ENCODE results near the gene RBCK1. TPM values are rescaled to one million over a fixed set of nuclear protein-coding genes. Genes with fewer than 3 reads are reported as not detected.
A peak's percentile ranks its signal among the peaks of the same experiment; 100 is the strongest.
"Not testable (repeated sequence)": the region's sequence is repeated elsewhere in the genome, so short reads cannot be mapped to it uniquely, and the experiment has no call there.

Gene RBCK1
- total RNA-seq, 4 donors from 2014 or later: 75.7 to 85.6 (median 80.7) TPM

GRCh38 chr20:472889-473292 lies 64.8 kb downstream of the RBCK1 start:
- no peak overlapping the region for H3K27ac ChIP-seq (replicated peaks in 1 of 4)
- TF ChIP-seq POLR2A (IDR thresholded peaks at IDR 0.05; ENCODE audit: low read depth) (no peak), EP300 (IDR thresholded peaks at IDR 0.05) (no peak), POLR2AphosphoS5 (IDR thresholded peaks at IDR 0.05) (no peak)
- TF ChIP-seq, protein P1, sequence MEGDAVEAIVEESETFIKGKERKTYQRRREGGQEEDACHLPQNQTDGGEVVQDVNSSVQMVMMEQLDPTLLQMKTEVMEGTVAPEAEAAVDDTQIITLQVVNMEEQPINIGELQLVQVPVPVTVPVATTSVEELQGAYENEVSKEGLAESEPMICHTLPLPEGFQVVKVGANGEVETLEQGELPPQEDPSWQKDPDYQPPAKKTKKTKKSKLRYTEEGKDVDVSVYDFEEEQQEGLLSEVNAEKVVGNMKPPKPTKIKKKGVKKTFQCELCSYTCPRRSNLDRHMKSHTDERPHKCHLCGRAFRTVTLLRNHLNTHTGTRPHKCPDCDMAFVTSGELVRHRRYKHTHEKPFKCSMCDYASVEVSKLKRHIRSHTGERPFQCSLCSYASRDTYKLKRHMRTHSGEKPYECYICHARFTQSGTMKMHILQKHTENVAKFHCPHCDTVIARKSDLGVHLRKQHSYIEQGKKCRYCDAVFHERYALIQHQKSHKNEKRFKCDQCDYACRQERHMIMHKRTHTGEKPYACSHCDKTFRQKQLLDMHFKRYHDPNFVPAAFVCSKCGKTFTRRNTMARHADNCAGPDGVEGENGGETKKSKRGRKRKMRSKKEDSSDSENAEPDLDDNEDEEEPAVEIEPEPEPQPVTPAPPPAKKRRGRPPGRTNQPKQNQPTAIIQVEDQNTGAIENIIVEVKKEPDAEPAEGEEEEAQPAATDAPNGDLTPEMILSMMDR (IDR thresholded peaks at IDR 0.05): no peak
- 93% methylated on average over 1 of the region's 1 CpG for WGBS

DNA sequence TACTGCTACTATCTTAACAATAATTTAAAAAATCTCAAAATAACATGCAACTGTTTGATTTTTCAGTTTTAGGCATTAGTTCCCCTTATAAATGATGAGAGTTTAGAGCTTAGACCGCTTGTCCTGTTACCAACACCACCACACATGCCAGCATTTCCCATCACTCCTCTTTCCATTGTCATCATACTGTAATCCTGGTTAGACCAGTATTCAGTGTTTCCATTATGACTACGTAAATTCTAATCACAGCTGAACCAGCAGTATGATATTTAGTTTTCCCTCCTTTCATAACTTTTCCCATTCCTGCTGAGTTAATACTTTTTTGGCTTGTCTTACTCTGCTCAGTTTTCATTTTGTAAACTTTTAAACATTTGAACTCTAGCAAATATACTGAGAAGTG lies 66.5 kb downstream of the RBCK1 start:
- TF ChIP-seq, protein P1 (IDR thresholded peaks at IDR 0.05): no peak
- TF ChIP-seq POLR2A (IDR thresholded peaks at IDR 0.05; ENCODE audit: low read depth) (no peak), POLR2AphosphoS5 (IDR thresholded peaks at IDR 0.05) (no peak), EP300 (IDR thresholded peaks at IDR 0.05) (no peak)
- H3K27me3 ChIP-seq: no peaks in the 10 kb centered on the region
- intact Hi-C loops (cut with DNase I): no loop called here
- H3K4me1 ChIP-seq: peaks cover 0 to 10% (median 4%) of the 10 kb centered on the region in 4 donors
- no peak for DNase-seq (ENCODE audit: extremely low spot score)
- no peak overlapping the region for H3K27ac ChIP-seq (replicated peaks in 1 of 4)
- no peaks in the 10 kb centered on the region for H3K9me3 ChIP-seq
- WGBS: 86% methylated on average over 2 of the region's 2 CpGs
- peaks cover 0 to 11% (median 7%) of the 10 kb centered on the region in 4 donors for H3K36me3 ChIP-seq
- no peak overlapping the region for H3K4me3 ChIP-seq

More at GRCh38 chr20:472889-473292, 64.8 kb downstream of the RBCK1 start:
- no peak overlapping the region for H3K4me3 ChIP-seq
- peaks cover 0 to 9% (median 0%) of the 10 kb centered on the region in 4 donors for H3K27me3 ChIP-seq
- intact Hi-C loops (cut with DNase I): no loop called here
- DNase-seq (ENCODE audit: extremely low spot score): no peak
- peaks cover 0 to 7% (median 3%) of the 10 kb centered on the region in 4 donors for H3K4me1 ChIP-seq
- H3K9me3 ChIP-seq: no peaks in the 10 kb centered on the region
- peaks cover 0 to 10% (median 4%) of the 10 kb centered on the region in 4 donors for H3K36me3 ChIP-seq

GRCh38 chr20:475463-476357 lies 67.6 kb downstream of the RBCK1 start:
- Histone ChIP-seq H3K36me3 (peaks cover 4 to 11% (median 10%) of the 10 kb centered on the region in 4 donors), H3K4me1 (peaks cover 0 to 10% (median 4%) of the 10 kb centered on the region in 4 donors), H3K4me3 (no peak overlapping the region), H3K9me3 (no peaks in the 10 kb centered on the region), H3K27me3 (no peaks in the 10 kb centered on the region), H3K27ac (replicated peaks in 1 of 4) (peak overlapping the region in 1 of 4 donors; percentile 7)
- intact Hi-C loops (cut with DNase I): loop anchor here (5.0 kb wide), 1 partner anchor 68 kb away; the partner anchor contains the start of gene RBCK1
- TF ChIP-seq POLR2AphosphoS5 (IDR thresholded peaks at IDR 0.05) (peak in 1 of 2 donors; percentile 26), POLR2A (IDR thresholded peaks at IDR 0.05; ENCODE audit: low read depth) (no peak)
- DNase-seq (ENCODE audit: extremely low spot score): no peak
- WGBS: 73% methylated on average over 6 of the region's 6 CpGs

GRCh38 chr20:476561-477249 lies 68.6 kb downstream of the RBCK1 start:
- H3K27me3 ChIP-seq; DNase-seq (ENCODE audit: extremely low spot score); H3K27ac ChIP-seq (replicated peaks in 1 of 4); H3K9me3 ChIP-seq; H3K4me3 ChIP-seq: not testable (repeated sequence)
- H3K4me1 ChIP-seq: peaks cover 0 to 10% (median 4%) of the 10 kb centered on the region in 4 donors
- intact Hi-C loops (cut with DNase I): loop anchor here (5.0 kb wide), 1 partner anchor 69 kb away; the partner anchor contains the start of gene RBCK1
- 98% methylated on average over 6 of the region's 6 CpGs for WGBS
- peaks cover 8 to 21% (median 19%) of the 10 kb centered on the region in 4 donors for H3K36me3 ChIP-seq

DNA sequence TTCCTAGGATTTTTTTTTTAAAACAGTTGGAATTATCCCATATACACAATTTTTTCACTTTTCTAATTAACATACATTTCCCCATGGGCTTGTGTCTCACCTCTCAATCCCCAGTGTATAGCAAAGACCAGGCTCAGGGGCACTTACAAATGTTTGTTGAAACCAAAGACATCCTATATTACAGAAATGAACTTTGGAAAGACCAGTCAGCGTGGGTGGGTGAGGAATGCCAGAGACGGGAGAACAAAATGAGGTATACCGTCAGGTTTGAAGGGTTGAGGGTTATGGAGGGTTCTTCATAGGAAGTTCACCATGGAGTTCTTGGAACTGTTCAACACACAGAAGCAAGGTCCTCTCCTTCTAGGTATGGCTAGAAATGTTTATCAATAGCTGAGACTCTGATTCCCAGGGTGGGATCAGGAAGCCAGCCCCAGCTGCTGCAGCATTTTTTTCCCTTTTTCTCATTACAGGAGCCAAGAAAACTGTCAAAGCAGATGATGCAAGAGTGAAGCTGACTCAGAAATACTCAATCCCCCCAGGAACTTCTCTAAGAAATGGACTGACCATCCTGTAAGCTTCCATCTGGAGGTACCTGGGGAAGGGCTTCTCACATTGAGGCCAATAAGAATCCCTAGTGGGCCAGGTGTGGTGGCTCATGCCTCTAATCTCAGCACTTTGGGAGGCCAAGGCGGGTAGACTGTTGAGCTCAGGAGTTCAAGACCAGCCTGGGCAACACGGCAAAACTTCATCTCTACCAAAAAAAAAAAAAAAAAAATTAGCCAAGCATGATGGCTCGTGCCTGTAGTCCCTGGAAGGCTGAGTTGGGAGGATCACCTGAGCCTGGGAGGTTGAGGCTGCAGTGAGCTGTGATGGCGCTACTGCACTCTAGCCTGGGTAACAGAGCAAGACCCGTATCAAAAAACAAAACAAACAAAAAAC lies 70.2 kb downstream of the RBCK1 start:
- Histone ChIP-seq H3K27ac (replicated peaks in 1 of 4) (no peak overlapping the region), H3K27me3 (no peaks in the 10 kb centered on the region), H3K4me3 (no peak overlapping the region), H3K4me1 (peaks cover 0 to 10% (median 4%) of the 10 kb centered on the region in 4 donors), H3K36me3 (peaks cover 17 to 36% (median 34%) of the 10 kb centered on the region in 4 donors), H3K9me3 (no peaks in the 10 kb centered on the region)
- 77% methylated on average over 8 of the region's 8 CpGs for WGBS
- TF ChIP-seq, protein P1 (IDR thresholded peaks at IDR 0.05): no peak
- no peak for DNase-seq (ENCODE audit: extremely low spot score)
- intact Hi-C loops (cut with DNase I): loop anchor here (2.0 to 5.0 kb wide), 2 partner anchors 71 to 125 kb away; partner anchors contain the start of gene RBCK1

Measured in esophagus muscularis mucosa (tissue), 4 donors.